Chondrocyte (in vitro differentiated cells): ENCODE measurements around the gene CACNG4. TPM values are rescaled to one million over a fixed set of nuclear protein-coding genes. Genes with fewer than 3 reads are reported as not detected.

Source experiments
- DNase-seq: peaks from one replicate; pipeline ENCODE4 v3.0.0; 2021; ENCODE audit warnings: mixed read lengths, low spot score
- H3K27ac Mint-ChIP-seq: one replicate; pipeline ENCODE4 v1.8.0; 2021; ENCODE audit warnings: mild to moderate bottlenecking, moderate library complexity, mixed read lengths; ENCODE audit not compliant: unreplicated experiment
- H3K27me3 Mint-ChIP-seq: 2 replicates; pipeline ENCODE4 v1.8.0; 2021; ENCODE audit warnings: low read depth, mixed read lengths
- H3K36me3 Mint-ChIP-seq: 2 replicates; pipeline ENCODE4 v1.8.0; 2021; ENCODE audit warnings: low read depth, mixed read lengths
- H3K4me1 Mint-ChIP-seq: 2 replicates; pipeline ENCODE4 v1.8.0; 2021; ENCODE audit warnings: low read depth, mild to moderate bottlenecking, mixed read lengths
- H3K4me3 Mint-ChIP-seq: one replicate; pipeline ENCODE4 v1.8.0; 2021; ENCODE audit warnings: mild to moderate bottlenecking, moderate library complexity, mixed read lengths; ENCODE audit not compliant: unreplicated experiment
- H3K9me3 Mint-ChIP-seq: 2 replicates; pipeline ENCODE4 v1.8.0; 2021; ENCODE audit warnings: low read depth, mixed read lengths
- CTCF ChIP-seq: fragments of 200-600 bp; sonication (generic); IDR thresholded peaks from 2 replicates; pipeline ENCODE4 v1.5.0; 2021; ENCODE audit warnings: antibody characterized with exemption, mild to moderate bottlenecking, moderate library complexity
- total RNA-seq: library from RNA; stranded (reverse); gene quantifications from 3 replicates; pipeline ENCODE4 v1.2.1, GENCODE V29; 2021

CACNG4 gene
- total RNA-seq, 1 donor from 2014 or later: 2.9 TPM

GRCh38 chr17:66994930-66995535, 30.5 kb downstream of the CACNG4 start:
- no peak for DNase-seq
- Mint-ChIP-seq H3K4me3 (no peak overlapping the region), H3K4me1 (no peaks in the 10 kb centered on the region), H3K36me3 (no peaks in the 10 kb centered on the region), H3K27ac (no peak overlapping the region), H3K27me3 (no peaks in the 10 kb centered on the region), H3K9me3 (no peaks in the 10 kb centered on the region)
- TF ChIP-seq CTCF: no peak

GRCh38 chr17:66995944-66996343, 31.4 kb downstream of the CACNG4 start:
- no peak overlapping the region for H3K27ac Mint-ChIP-seq

GRCh38 chr17:66996926-66997325, 32.4 kb downstream of the CACNG4 start:
- no peak overlapping the region for H3K4me3 Mint-ChIP-seq
- H3K27me3 Mint-ChIP-seq: no peaks in the 10 kb centered on the region
- no peaks in the 10 kb centered on the region for H3K4me1 Mint-ChIP-seq
- no peak overlapping the region for H3K27ac Mint-ChIP-seq
- H3K36me3 Mint-ChIP-seq: no peaks in the 10 kb centered on the region
- no peaks in the 10 kb centered on the region for H3K9me3 Mint-ChIP-seq
- no peak for DNase-seq
- no peak for TF ChIP-seq CTCF

More at GRCh38 chr17:66995944-66996343, 31.4 kb downstream of the CACNG4 start:
- H3K27me3 Mint-ChIP-seq: no peaks in the 10 kb centered on the region
- no peak for DNase-seq
- H3K4me1 Mint-ChIP-seq: no peaks in the 10 kb centered on the region
- H3K36me3 Mint-ChIP-seq: no peaks in the 10 kb centered on the region
- no peak for TF ChIP-seq CTCF
- no peaks in the 10 kb centered on the region for H3K9me3 Mint-ChIP-seq
- H3K4me3 Mint-ChIP-seq: no peak overlapping the region

DNA sequence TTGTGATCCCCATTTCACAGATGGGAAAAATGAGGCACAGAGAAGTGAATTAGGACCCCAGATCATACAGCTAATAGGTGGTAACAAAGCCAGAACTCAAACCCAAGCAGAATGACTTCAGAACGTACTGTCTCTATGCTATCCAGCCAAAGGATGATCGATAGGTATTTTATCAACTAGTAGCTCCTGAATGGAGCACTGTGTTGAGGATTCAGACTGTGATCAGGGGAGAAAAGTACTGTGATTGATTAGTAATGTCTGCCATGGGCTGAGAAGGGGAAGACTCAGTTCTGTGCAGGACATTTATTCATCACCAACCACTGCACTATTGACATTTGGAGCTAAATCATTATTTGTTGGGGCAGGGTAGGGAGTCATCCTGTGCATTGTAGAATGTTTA, 38.7 kb downstream of the CACNG4 start:
- Mint-ChIP-seq H3K4me3 (no peak overlapping the region), H3K36me3 (no peaks in the 10 kb centered on the region), H3K27ac (no peak overlapping the region), H3K27me3 (peaks cover 2% of the 10 kb centered on the region), H3K4me1 (no peaks in the 10 kb centered on the region), H3K9me3 (no peaks in the 10 kb centered on the region)
- no peak for DNase-seq
- no peak for TF ChIP-seq CTCF

- no peak for TF ChIP-seq CTCF
- Mint-ChIP-seq H3K9me3 (no peaks in the 10 kb centered on the region), H3K4me1 (no peaks in the 10 kb centered on the region), H3K27me3 (peaks cover 2% of the 10 kb centered on the region), H3K27ac (no peak overlapping the region), H3K4me3 (no peak overlapping the region), H3K36me3 (peaks cover 4% of the 10 kb centered on the region)
- no peak for DNase-seq
These were observed 39.7 kb downstream of the CACNG4 start for GRCh38 chr17:67004181-67004580.
